Immature natural killer cell (primary cell): ENCODE results near the gene CCDC54. TPM values are rescaled to one million over a fixed set of nuclear protein-coding genes. Genes with fewer than 3 reads are reported as not detected.

Experiments
- DNase-seq, 3 donors: peaks; one replicate each; pipeline ENCODE4 v3.0.0; 2022; ENCODE audit warnings: mixed read lengths in 1 of 3
- H3K27ac Mint-ChIP-seq, 6 donors: one replicate each; pipeline ENCODE4 v1.8.0; 2020; ENCODE audit warnings: mixed read lengths in 6 of 6, mild to moderate bottlenecking in 5 of 6, inconsistent platforms in 4 of 6, moderate library complexity in 3 of 6
- H3K27me3 Mint-ChIP-seq, 3 donors: one replicate each; pipeline ENCODE4 v1.8.0; 2020 to 2021; ENCODE audit warnings: low read depth in 3 of 3, mild to moderate bottlenecking in 3 of 3, mixed read lengths in 3 of 3, moderate library complexity in 3 of 3, inconsistent platforms in 1 of 3
- H3K36me3 Mint-ChIP-seq, 3 donors: one replicate each; pipeline ENCODE4 v1.8.0; 2020; ENCODE audit warnings: mixed read lengths in 3 of 3, inconsistent platforms in 2 of 3, mild to moderate bottlenecking in 2 of 3
- H3K4me1 Mint-ChIP-seq, 2 donors: one replicate each; pipeline ENCODE4 v1.8.0; 2020; ENCODE audit warnings: inconsistent platforms in 2 of 2, mild to moderate bottlenecking in 2 of 2, mixed read lengths in 2 of 2, moderate library complexity in 1 of 2
- H3K4me3 Mint-ChIP-seq, 5 donors: one replicate each; pipeline ENCODE4 v1.8.0; 2020; ENCODE audit warnings: mild to moderate bottlenecking in 5 of 5, mixed read lengths in 5 of 5, inconsistent platforms in 3 of 5, moderate library complexity in 3 of 5
- H3K9me3 Mint-ChIP-seq, 6 donors: one replicate each; pipeline ENCODE4 v1.8.0; 2020; ENCODE audit warnings: mild to moderate bottlenecking in 6 of 6, mixed read lengths in 6 of 6, inconsistent platforms in 4 of 6, moderate library complexity in 3 of 6
- polyA plus RNA-seq, 3 donors: library from polyadenylated mRNA; unstranded; fragments of 300-500 nt; fragmentation: Illumina TruSeq; gene quantifications; one replicate each; pipeline ENCODE4 v1.2.3, GENCODE V29; 2021

The CCDC54 gene
- polyA plus RNA-seq, 3 donors from 2014 or later = 0.32 TPM; not detected in 2

DNA sequence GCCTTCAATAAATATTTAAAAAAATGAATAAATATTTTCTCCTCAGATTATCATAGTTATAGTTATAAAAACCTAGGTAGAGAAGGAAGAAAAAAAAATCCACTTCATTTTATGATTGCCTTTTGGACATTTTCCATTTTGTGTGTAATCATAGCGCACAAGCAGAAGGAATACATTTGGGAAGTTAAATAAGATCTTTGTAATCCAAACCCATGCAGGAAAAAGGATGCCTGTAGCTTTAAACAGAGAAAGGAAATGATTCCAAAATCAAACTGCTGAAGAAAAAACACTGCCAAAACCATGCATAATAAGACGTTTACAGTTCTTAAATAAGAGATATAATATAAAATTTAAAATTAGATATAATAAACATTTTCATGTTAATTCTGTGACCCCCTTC is 7.4 kb upstream of the CCDC54 start:
- no peak for DNase-seq
- H3K4me3 Mint-ChIP-seq = no peak overlapping the region
- H3K9me3 Mint-ChIP-seq = no peaks in the 10 kb centered on the region
- no peaks in the 10 kb centered on the region for H3K36me3 Mint-ChIP-seq
- peaks cover 3 to 8% (median 4%) of the 10 kb centered on the region in 3 donors for H3K27me3 Mint-ChIP-seq
- no peak overlapping the region for H3K27ac Mint-ChIP-seq
- H3K4me1 Mint-ChIP-seq = peaks cover 0 to 5% of the 10 kb centered on the region in 2 donors

DNA sequence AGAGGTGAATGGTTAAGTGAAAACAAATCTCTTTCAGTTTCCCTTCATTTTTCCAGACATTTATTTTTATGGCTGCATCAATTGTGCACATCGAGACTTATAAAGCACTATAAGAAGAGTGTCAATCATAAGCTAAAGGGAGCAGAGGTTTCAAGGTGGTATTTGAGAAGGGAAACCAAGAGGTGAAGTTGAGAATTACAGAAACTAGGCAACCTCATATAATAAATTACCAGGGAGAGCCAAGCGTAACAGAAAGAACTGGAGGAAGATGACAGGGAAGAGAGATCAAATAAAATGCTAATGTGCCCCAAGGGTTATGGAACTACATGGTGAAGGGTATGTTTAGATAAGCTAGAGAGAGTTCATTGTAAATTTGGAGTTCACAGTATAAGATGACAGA is 6.3 kb upstream of the CCDC54 start:
- Mint-ChIP-seq H3K4me3 (no peak overlapping the region), H3K9me3 (no peaks in the 10 kb centered on the region), H3K27me3 (peaks cover 3 to 8% (median 4%) of the 10 kb centered on the region in 3 donors), H3K27ac (no peak overlapping the region), H3K36me3 (no peaks in the 10 kb centered on the region), H3K4me1 (peaks cover 0 to 5% of the 10 kb centered on the region in 2 donors)
- DNase-seq = no peak

DNA sequence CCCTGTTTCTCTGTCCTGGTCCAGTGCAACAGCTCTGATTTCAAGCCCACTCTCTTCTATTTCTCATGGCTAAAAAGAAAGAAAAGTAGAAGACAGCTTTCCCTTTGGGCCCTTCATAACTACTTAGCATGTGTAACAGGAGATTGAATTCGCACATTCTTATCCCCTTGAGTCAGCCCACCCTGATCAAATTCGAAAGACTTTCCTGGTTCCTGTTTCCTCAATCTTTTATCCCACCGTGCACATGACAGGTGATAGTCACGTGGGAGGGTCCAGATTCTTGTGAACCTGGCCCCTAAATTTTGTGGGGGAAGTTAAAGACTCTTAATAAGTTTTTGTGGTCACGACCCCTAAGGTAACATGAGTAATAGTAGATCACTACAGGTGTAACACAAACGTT is 4.7 kb upstream of the CCDC54 start:
- Mint-ChIP-seq H3K27ac (no peak overlapping the region), H3K4me3 (no peak overlapping the region), H3K4me1 (no peaks in the 10 kb centered on the region), H3K36me3 (no peaks in the 10 kb centered on the region), H3K9me3 (no peaks in the 10 kb centered on the region), H3K27me3 (peaks cover 0 to 8% (median 4%) of the 10 kb centered on the region in 3 donors)
- no peak for DNase-seq

DNA sequence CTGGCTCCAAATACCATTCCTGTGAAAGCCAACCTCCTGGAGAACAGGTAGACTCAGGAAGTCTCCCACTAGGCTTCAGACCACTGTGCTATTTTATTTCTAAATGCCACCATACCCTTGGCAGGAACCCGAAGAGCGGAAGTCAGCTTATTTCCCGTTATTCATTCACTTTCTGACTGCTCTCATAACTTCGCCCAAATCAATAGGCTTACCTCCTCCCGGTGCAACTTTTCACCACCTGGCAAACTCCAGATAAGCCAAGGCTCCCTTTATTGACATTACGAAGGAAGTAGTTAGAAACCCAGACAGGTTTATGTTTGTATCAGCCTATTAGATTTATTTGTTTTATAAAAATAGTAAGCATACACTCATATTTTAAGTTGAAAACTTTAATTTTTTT is 3.3 kb upstream of the CCDC54 start:
- Mint-ChIP-seq H3K4me3 (no peak overlapping the region), H3K9me3 (no peaks in the 10 kb centered on the region), H3K27me3 (peaks cover 0 to 4% (median 1%) of the 10 kb centered on the region in 3 donors), H3K27ac (no peak overlapping the region), H3K4me1 (no peaks in the 10 kb centered on the region), H3K36me3 (no peaks in the 10 kb centered on the region)
- no peak for DNase-seq

DNA sequence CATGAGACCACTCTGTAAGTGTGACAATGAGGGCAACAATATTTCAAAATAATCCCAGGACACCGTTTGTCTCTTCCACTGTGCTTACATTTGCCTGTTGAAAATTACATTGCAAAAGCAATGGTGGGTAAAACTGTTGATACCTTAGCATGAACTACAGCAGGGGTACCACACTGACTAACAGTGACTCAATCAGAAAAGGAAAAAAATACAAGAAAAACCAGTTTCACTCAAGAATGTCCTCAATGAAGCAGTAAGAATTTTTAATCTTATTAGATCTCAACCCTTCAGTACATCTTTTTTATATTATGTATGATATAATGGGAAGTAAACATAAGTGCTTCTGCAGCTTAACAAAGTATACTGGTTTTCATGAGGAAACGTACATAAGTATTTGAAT is 1.6 kb upstream of the CCDC54 start:
- Mint-ChIP-seq H3K27me3 (peaks cover 3 to 4% (median 3%) of the 10 kb centered on the region in 3 donors), H3K4me3 (no peak overlapping the region)

DNA sequence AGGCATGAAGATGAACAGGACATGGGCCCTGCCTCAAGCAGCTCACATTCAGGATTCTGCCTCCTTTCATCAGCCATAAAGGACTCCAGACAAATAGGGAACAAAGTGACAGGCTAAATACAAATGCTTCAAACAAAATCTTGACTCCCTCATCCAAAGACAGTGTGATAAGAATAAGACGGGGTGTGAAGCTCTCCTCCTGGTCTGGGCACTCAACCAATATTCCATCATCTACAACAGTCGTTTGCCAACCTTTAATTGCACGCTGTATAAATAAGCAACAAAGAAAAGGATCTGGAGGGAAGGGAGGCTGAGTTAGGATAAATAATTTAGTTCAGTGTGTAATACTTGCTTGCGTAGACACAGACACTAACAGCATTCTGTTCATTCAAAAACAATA is 5.4 kb downstream of the CCDC54 start:
- no peak for DNase-seq
- H3K4me1 Mint-ChIP-seq = no peaks in the 10 kb centered on the region
- peaks cover 1 to 6% (median 5%) of the 10 kb centered on the region in 3 donors for H3K27me3 Mint-ChIP-seq
- H3K4me3 Mint-ChIP-seq = no peak overlapping the region
- H3K9me3 Mint-ChIP-seq = no peaks in the 10 kb centered on the region
- no peak overlapping the region for H3K27ac Mint-ChIP-seq
- H3K36me3 Mint-ChIP-seq = no peaks in the 10 kb centered on the region

More for the DNA sequence above, 1.6 kb upstream of the CCDC54 start:
- no peak overlapping the region for H3K27ac Mint-ChIP-seq
- no peaks in the 10 kb centered on the region for H3K9me3 Mint-ChIP-seq
- DNase-seq = no peak
- no peaks in the 10 kb centered on the region for H3K36me3 Mint-ChIP-seq
- no peaks in the 10 kb centered on the region for H3K4me1 Mint-ChIP-seq

DNA sequence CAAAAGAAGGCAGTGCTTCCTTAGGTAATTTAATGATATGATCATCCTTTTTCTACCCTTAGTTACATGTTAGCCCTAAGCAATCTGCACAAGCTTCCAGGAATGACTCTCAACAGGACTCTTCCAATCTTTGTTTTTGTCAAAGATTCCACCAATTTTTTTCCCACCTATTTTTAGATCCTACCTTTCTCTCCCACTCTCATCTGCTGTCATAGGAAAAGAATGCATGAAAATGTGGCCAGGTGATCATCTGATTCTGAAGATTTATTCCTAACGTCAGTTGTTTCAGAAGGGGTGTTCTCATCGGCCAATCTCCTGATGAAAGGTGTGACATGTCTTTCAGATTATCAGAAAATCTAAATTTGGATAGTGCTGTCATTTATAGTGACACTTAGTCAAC is 7.2 kb downstream of the CCDC54 start:
- no peaks in the 10 kb centered on the region for H3K36me3 Mint-ChIP-seq
- peaks cover 3 to 8% (median 5%) of the 10 kb centered on the region in 3 donors for H3K27me3 Mint-ChIP-seq
- H3K4me1 Mint-ChIP-seq = no peaks in the 10 kb centered on the region
- H3K9me3 Mint-ChIP-seq = no peaks in the 10 kb centered on the region
- no peak overlapping the region for H3K27ac Mint-ChIP-seq
- no peak overlapping the region for H3K4me3 Mint-ChIP-seq
- no peak for DNase-seq

DNA sequence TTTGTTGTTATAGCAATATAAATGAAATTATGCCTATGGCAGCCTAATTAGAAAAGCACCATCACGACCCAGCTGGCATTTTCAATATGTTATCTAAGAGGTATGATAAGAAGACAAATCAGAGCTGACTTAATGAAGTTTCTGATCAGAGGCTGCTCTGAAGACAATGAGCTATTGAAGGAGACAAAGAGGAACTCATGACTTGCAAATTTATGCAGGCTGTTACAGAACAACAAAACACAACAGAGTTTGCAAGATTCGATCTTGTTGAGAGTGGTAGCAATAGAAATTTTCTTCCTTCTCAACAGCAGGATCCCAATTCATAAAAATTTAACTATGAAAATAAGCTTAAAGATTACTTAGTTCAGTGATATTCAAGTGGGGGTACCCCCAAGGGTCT is 7.7 kb downstream of the CCDC54 start:
- Mint-ChIP-seq H3K27ac (no peak overlapping the region), H3K36me3 (no peaks in the 10 kb centered on the region), H3K27me3 (peaks cover 2 to 10% (median 5%) of the 10 kb centered on the region in 3 donors), H3K9me3 (no peaks in the 10 kb centered on the region), H3K4me3 (no peak overlapping the region), H3K4me1 (no peaks in the 10 kb centered on the region)
- no peak for DNase-seq

DNA sequence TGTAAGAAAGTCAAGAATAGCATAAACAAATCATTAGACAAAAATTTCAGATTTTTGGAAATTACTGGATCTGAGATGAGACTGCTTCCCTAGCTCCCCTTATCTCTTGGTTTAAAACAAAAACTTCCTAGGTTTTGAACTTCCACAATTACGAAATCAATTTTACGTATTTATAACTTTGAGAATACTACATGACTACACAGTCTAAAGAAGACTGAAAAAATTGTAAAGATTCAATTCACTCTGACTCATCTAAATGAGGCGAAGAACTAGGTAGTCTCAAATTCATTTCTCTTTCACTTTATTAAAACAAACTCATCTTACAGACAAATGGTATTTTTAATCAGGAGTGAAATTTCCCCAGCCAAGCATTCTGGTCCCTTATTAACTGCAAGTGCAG is 10.3 kb downstream of the CCDC54 start:
- no peak for DNase-seq
- Mint-ChIP-seq H3K36me3 (no peaks in the 10 kb centered on the region), H3K27ac (no peak overlapping the region), H3K9me3 (no peaks in the 10 kb centered on the region), H3K4me3 (no peak overlapping the region), H3K27me3 (peaks cover 0 to 10% (median 0%) of the 10 kb centered on the region in 3 donors), H3K4me1 (no peaks in the 10 kb centered on the region)

DNA sequence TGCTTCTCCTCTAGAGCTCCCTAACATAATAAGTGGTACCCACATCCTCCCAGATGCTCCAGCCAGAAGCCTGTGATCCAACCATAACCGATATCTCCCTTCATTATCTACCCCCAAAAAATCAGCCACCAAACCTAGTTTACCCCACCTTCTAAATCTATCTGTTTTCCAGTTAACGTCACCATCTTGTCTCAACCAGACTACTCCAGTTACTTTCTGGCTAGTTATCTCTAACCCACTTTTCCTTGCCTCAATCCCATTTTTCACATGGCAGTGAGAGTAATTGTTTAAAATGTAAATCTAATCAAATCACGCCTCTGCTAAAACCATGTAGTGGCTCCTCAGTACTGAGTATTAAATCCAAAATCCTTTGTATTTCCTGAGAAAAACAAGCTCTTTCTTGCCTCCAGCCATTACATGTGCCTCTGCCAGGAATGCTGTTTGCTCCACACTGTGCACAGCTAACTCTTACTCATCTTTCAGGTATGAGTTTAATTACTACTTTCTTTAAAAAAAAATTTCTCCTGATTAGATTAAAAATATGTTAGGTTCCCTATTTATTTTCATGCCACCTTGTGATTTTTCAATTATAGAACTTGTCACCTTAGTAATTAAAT is 15.4 kb downstream of the CCDC54 start:
- Mint-ChIP-seq H3K4me1 (no peaks in the 10 kb centered on the region), H3K4me3 (no peak overlapping the region), H3K36me3 (no peaks in the 10 kb centered on the region), H3K27ac (no peak overlapping the region), H3K9me3 (no peaks in the 10 kb centered on the region), H3K27me3 (peaks cover 2 to 9% (median 2%) of the 10 kb centered on the region in 3 donors)
- DNase-seq = no peak

DNA sequence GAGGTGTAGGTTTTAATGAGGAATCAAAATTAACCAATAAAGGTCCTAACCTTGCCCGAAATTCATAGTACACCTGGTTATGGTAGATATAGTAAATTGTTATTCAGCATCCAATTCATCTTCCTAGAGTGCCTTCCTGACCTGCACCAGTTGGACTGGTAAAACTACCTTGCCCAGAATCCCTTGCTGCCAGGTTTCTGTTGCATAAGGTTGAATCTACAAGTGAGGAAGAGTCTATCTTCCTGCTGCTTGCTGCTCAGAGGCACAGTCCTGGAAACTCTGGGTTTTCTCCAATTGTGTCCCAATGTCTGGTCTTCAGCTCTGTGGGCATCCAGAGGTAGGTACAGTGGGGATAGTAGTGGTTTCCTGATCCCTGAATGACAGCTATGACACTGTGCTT is 17.3 kb downstream of the CCDC54 start:
- Mint-ChIP-seq H3K4me3 (no peak overlapping the region), H3K36me3 (peaks cover 0 to 4% (median 0%) of the 10 kb centered on the region in 3 donors), H3K4me1 (no peaks in the 10 kb centered on the region), H3K9me3 (no peaks in the 10 kb centered on the region), H3K27ac (no peak overlapping the region), H3K27me3 (peaks cover 1 to 2% (median 2%) of the 10 kb centered on the region in 3 donors)
- no peak for DNase-seq

DNA sequence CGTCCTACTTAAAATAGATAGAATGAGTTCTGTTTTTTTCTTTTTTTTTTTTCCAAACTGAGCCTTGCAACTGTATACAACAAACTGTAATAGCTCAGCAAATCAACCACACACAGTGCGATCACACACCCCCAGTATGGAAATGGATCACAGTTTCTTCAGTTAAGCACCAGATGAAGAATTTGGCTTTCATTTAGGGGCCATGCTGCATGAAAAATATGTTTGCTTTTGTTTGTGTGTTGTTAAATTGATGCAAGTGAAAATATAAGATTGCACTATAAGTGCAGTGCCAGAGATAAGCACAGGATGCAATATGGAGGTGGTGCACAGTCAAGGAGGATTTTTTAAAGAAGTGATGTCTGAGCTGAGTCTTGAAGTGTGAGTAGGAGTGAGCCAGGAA is 17.8 kb downstream of the CCDC54 start:
- no peak overlapping the region for H3K27ac Mint-ChIP-seq
- H3K27me3 Mint-ChIP-seq = peaks cover 0 to 2% (median 2%) of the 10 kb centered on the region in 3 donors
- no peaks in the 10 kb centered on the region for H3K4me1 Mint-ChIP-seq
- no peak overlapping the region for H3K4me3 Mint-ChIP-seq
- peaks cover 0 to 4% (median 0%) of the 10 kb centered on the region in 3 donors for H3K36me3 Mint-ChIP-seq
- DNase-seq = no peak
- no peaks in the 10 kb centered on the region for H3K9me3 Mint-ChIP-seq

DNA sequence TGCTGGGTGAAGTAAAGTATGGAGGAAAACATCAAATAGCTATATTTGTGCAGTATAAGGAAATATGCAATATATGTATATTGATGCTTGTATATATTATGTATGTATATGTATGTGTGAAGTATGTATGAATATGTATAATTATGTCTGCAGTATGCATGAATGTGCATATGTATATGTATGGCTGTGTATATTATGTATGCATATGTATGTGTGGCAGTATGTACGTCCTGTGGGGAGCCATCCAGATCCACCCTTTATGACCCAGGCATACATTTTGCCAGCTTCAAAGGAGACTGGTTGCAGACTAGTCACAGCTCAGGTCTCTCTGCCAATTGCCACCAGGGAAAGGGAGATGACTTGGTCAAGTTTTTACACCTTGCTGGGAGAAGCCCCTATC is 24.1 kb downstream of the CCDC54 start:
- Mint-ChIP-seq H3K27me3 (peaks cover 0 to 4% (median 0%) of the 10 kb centered on the region in 3 donors), H3K4me1 (no peaks in the 10 kb centered on the region), H3K27ac (no peak overlapping the region), H3K36me3 (peaks cover 0 to 4% (median 0%) of the 10 kb centered on the region in 3 donors), H3K4me3 (no peak overlapping the region), H3K9me3 (no peaks in the 10 kb centered on the region)
- DNase-seq = no peak

DNA sequence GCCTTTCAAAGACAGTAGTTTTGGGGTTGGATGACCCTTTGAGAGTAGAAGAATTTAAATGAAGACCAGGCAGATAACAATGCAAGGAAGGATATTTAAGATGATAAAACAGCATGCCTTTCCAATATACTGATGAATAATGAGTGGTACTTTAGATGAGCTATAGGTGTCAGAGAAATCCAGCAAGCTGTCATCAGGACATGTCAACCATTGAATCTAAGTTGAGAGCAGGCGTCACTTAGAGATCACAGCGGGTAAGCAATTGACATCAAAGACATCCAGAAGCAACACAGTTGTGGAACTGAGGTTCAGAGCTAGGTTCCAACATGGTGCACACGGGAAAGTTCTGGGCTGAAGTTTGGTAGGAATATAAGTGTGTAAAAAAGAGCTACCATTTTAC is 25.0 kb downstream of the CCDC54 start:
- peaks cover 0 to 4% (median 0%) of the 10 kb centered on the region in 3 donors for H3K36me3 Mint-ChIP-seq
- peaks cover 0 to 4% (median 2%) of the 10 kb centered on the region in 3 donors for H3K27me3 Mint-ChIP-seq
- no peaks in the 10 kb centered on the region for H3K4me1 Mint-ChIP-seq
- no peak overlapping the region for H3K27ac Mint-ChIP-seq
- no peaks in the 10 kb centered on the region for H3K9me3 Mint-ChIP-seq
- no peak overlapping the region for H3K4me3 Mint-ChIP-seq
- DNase-seq = no peak
